Liver (tissue), 3 donors: ENCODE results near the gene EEIG1.

Experiments
- ATF3 ChIP-seq: IDR thresholded peaks from 2 replicates; pipeline ENCODE4 v1.6.1; 2016; ENCODE audit warnings: antibody characterized with exemption
- CTCF ChIP-seq: fragments of 150-350 bp; IDR thresholded peaks from 2 replicates; pipeline ENCODE4 v1.5.1; 2017; ENCODE audit warnings: improper control_type of control experiment, low read depth, low read length; ENCODE audit not compliant: missing input control
- EGR1 ChIP-seq, 2 donors: IDR thresholded peaks; 2 replicates each; pipeline ENCODE4 v1.6.1; 2016 to 2018; ENCODE audit warnings: antibody characterized with exemption in 2 of 2, low read depth in 2 of 2
- FOXA1 ChIP-seq: IDR thresholded peaks from 2 replicates; pipeline ENCODE4 v1.6.1; 2016; ENCODE audit warnings: antibody characterized with exemption
- GABPA ChIP-seq, 2 donors: IDR thresholded peaks in 1 of 2; conservative IDR thresholded peaks in 1 of 2; 2 replicates each; pipeline ENCODE4 v1.6.1; 2016; ENCODE audit warnings: antibody characterized with exemption in 2 of 2, mild to moderate bottlenecking in 1 of 2, moderate library complexity in 1 of 2
- JUND ChIP-seq, 2 donors: IDR thresholded peaks; 2 replicates each; pipeline ENCODE4 v1.6.1; 2016; ENCODE audit warnings: antibody characterized with exemption in 2 of 2
- MAX ChIP-seq: IDR thresholded peaks from 2 replicates; pipeline ENCODE4 v1.6.1; 2016; ENCODE audit warnings: antibody characterized with exemption
- RAD21 ChIP-seq, 2 donors: IDR thresholded peaks; 2 replicates each; pipeline ENCODE4 v1.6.1; 2016; ENCODE audit warnings: antibody characterized with exemption in 2 of 2, mild to moderate bottlenecking in 2 of 2
- REST ChIP-seq: IDR thresholded peaks from 2 replicates; pipeline ENCODE4 v1.6.1; 2016; ENCODE audit warnings: antibody characterized with exemption, mild to moderate bottlenecking
- RXRA ChIP-seq, 2 donors: IDR thresholded peaks; 2 replicates each; pipeline ENCODE4 v1.6.1; 2017 to 2018; ENCODE audit warnings: antibody characterized with exemption in 2 of 2, mild to moderate bottlenecking in 1 of 2
- SP1 ChIP-seq: IDR thresholded peaks from 2 replicates; pipeline ENCODE4 v1.6.1; 2018; ENCODE audit warnings: antibody characterized with exemption, mild to moderate bottlenecking
- TAF1 ChIP-seq: conservative IDR thresholded peaks from 2 replicates; pipeline ENCODE4 v1.6.1; 2016; ENCODE audit warnings: antibody characterized with exemption, mild to moderate bottlenecking
- YY1 ChIP-seq: IDR thresholded peaks from 2 replicates; pipeline ENCODE4 v1.6.1; 2016; ENCODE audit warnings: antibody characterized with exemption, mild to moderate bottlenecking
- donor health status: healthy.
- donor health status: healthy.

- TF ChIP-seq CTCF (no peak), JUND (IDR thresholded peaks at IDR 0.05) (no peak), REST (no peak), EGR1 (IDR thresholded peaks at IDR 0.05; ENCODE audit: low read depth in 2 of 2) (no peak), SP1 (no peak), GABPA (IDR thresholded peaks at IDR 0.05 in 1 of 2, conservative IDR thresholded peaks at IDR 0.05 in 1 of 2) (no peak), FOXA1 (no peak), TAF1 (no peak), YY1 (no peak), RAD21 (IDR thresholded peaks at IDR 0.05) (no peak), RXRA (IDR thresholded peaks at IDR 0.05) (no peak), ATF3 (no peak), MAX (no peak)
Observed at GRCh38 chr9:127953768-127954505, 26.9 kb downstream of the EEIG1 start.
